Measurements from ENCODE around the gene GALNT18. TPM values are rescaled to one million over a fixed set of nuclear protein-coding genes. Genes with fewer than 3 reads are reported as not detected.

GALNT18 gene
- total RNA-seq, 1 donor from 2014 or later, result 46.4 TPM

- DNase-seq (no peak), ATAC-seq (no peak)
- no peak for TF ChIP-seq CTCF (IDR thresholded peaks at IDR 0.05)
- intact Hi-C loops (cut with DNase I), result no loop called here
- Histone ChIP-seq H3K27ac (no peak overlapping the region), H3K9me3 (no peaks in the 10 kb centered on the region), H3K36me3 (peaks cover 15% of the 10 kb centered on the region), H3K27me3 (ENCODE audit: low read depth) (no peaks in the 10 kb centered on the region), H3K4me3 (no peak overlapping the region), H3K4me1 (no peaks in the 10 kb centered on the region)
These were observed 349.6 kb downstream of the GALNT18 start for GRCh38 chr11:11272254-11272653.

- Histone ChIP-seq H3K4me1 (no peaks in the 10 kb centered on the region), H3K27me3 (ENCODE audit: low read depth) (no peaks in the 10 kb centered on the region), H3K4me3 (no peak overlapping the region), H3K27ac (no peak overlapping the region), H3K9me3 (no peaks in the 10 kb centered on the region), H3K36me3 (peaks cover 15% of the 10 kb centered on the region)
- TF ChIP-seq CTCF (IDR thresholded peaks at IDR 0.05), result no peak
- ATAC-seq (no peak), DNase-seq (no peak)
- intact Hi-C loops (cut with DNase I), result no loop called here
These were observed 351.5 kb downstream of the GALNT18 start for GRCh38 chr11:11270236-11270775.

GRCh38 chr11:11268706-11269105 lies 353.1 kb downstream of the GALNT18 start:
- intact Hi-C loops (cut with DNase I), result no loop called here
- Histone ChIP-seq H3K36me3 (peaks cover 15% of the 10 kb centered on the region), H3K4me3 (no peak overlapping the region), H3K27ac (no peak overlapping the region), H3K9me3 (no peaks in the 10 kb centered on the region), H3K27me3 (ENCODE audit: low read depth) (no peaks in the 10 kb centered on the region), H3K4me1 (no peaks in the 10 kb centered on the region)
- no peak for TF ChIP-seq CTCF (IDR thresholded peaks at IDR 0.05)
- DNase-seq, result no peak
- ATAC-seq, result no peak

- DNase-seq (no peak), ATAC-seq (no peak)
- Histone ChIP-seq H3K4me1 (no peaks in the 10 kb centered on the region), H3K4me3 (no peak overlapping the region), H3K27ac (no peak overlapping the region), H3K9me3 (no peaks in the 10 kb centered on the region), H3K27me3 (ENCODE audit: low read depth) (no peaks in the 10 kb centered on the region), H3K36me3 (peaks cover 15% of the 10 kb centered on the region)
- intact Hi-C loops (cut with DNase I), result no loop called here
- TF ChIP-seq CTCF (IDR thresholded peaks at IDR 0.05), result no peak
These were observed 353.7 kb downstream of the GALNT18 start for GRCh38 chr11:11268119-11268518.

- no peak for TF ChIP-seq CTCF (IDR thresholded peaks at IDR 0.05)
- Histone ChIP-seq H3K36me3 (peaks cover 15% of the 10 kb centered on the region), H3K9me3 (no peaks in the 10 kb centered on the region), H3K27me3 (ENCODE audit: low read depth) (no peaks in the 10 kb centered on the region), H3K27ac (no peak overlapping the region), H3K4me1 (no peaks in the 10 kb centered on the region), H3K4me3 (no peak overlapping the region)
- ATAC-seq, result no peak
- no peak for DNase-seq
- intact Hi-C loops (cut with DNase I), result no loop called here
These were observed 354.5 kb downstream of the GALNT18 start for GRCh38 chr11:11267312-11267711.
